NCI-H510A (cell line): ENCODE data around the gene AKAP8.
A peak's percentile ranks its signal among the peaks of the same experiment; 100 is the strongest.

ENCODE experiments used
- DNase-seq: peaks from one replicate; lab custom pipeline; 2025; lab: John Stamatoyannopoulos, UW

AKAP8 gene

GRCh38 chr19:15331419-15332310 lies 47.9 kb downstream of the AKAP8 start:
- DNase-seq = no peak

- DNase-seq = no peak
These were observed 48.7 kb downstream of the AKAP8 start for GRCh38 chr19:15330801-15331418.

GRCh38 chr19:15328312-15328711 lies 51.3 kb downstream of the AKAP8 start:
- DNase-seq = no peak

GRCh38 chr19:15324791-15325519 lies 54.6 kb downstream of the AKAP8 start:
- no peak for DNase-seq

- no peak for DNase-seq
These were observed 55.9 kb downstream of the AKAP8 start for GRCh38 chr19:15323496-15324235.

- no peak for DNase-seq
These were observed 57.8 kb downstream of the AKAP8 start for GRCh38 chr19:15321739-15322138.

GRCh38 chr19:15320116-15320515 lies 59.5 kb downstream of the AKAP8 start:
- DNase-seq = no peak

GRCh38 chr19:15318241-15318691 lies 61.3 kb downstream of the AKAP8 start:
- no peak for DNase-seq

GRCh38 chr19:15317392-15318071 lies 62.1 kb downstream of the AKAP8 start:
- no peak for DNase-seq

GRCh38 chr19:15316498-15316897 lies 63.1 kb downstream of the AKAP8 start:
- DNase-seq = no peak

GRCh38 chr19:15315101-15315500 lies 64.5 kb downstream of the AKAP8 start:
- peak; percentile 75 for DNase-seq

GRCh38 chr19:15313649-15314279 lies 65.8 kb downstream of the AKAP8 start:
- DNase-seq = no peak

- DNase-seq = no peak
These were observed 72.4 kb downstream of the AKAP8 start for GRCh38 chr19:15307169-15307568.

GRCh38 chr19:15305582-15306334 lies 73.8 kb downstream of the AKAP8 start:
- no peak for DNase-seq

- DNase-seq = no peak
These were observed 75.4 kb downstream of the AKAP8 start for GRCh38 chr19:15304140-15304705.
